SK-N-SH treated with all-trans-retinoic acid at 6 μM for 48 hours (cell line): ENCODE data around the gene CBLN1.

ENCODE experiments used
- CREB5 ChIP-seq: fragments of 250-450 bp; sonication (Bioruptor Pico); IDR thresholded peaks from 2 replicates; pipeline ENCODE4 v1.5.1; 2020; ENCODE audit warnings: low read depth, mild to moderate bottlenecking, moderate library complexity
- CSRNP3 ChIP-seq: fragments of 250-450 bp; sonication (Bioruptor Pico); IDR thresholded peaks from 2 replicates; pipeline ENCODE4 v1.5.1; 2021; ENCODE audit warnings: mild to moderate bottlenecking, moderate library complexity
- ESRRG ChIP-seq: fragments of 250-450 bp; sonication (Bioruptor Pico); IDR thresholded peaks from 2 replicates; pipeline ENCODE4 v1.6.1; 2021; ENCODE audit warnings: mild to moderate bottlenecking
- PATZ1 ChIP-seq: fragments of 250-450 bp; sonication (Bioruptor Pico); IDR thresholded peaks from 2 replicates; pipeline ENCODE4 v1.8.0; 2020; ENCODE audit warnings: mild to moderate bottlenecking, moderate library complexity, borderline replicate concordance
- POU6F1 ChIP-seq: fragments of 250-450 bp; sonication (Bioruptor Pico); IDR thresholded peaks from 2 replicates; pipeline ENCODE4 v1.8.0; 2021; ENCODE audit warnings: low read depth, mild to moderate bottlenecking, moderate library complexity, borderline replicate concordance
- TCF4 ChIP-seq: fragments of 250-450 bp; sonication (Bioruptor Pico); IDR thresholded peaks from 2 replicates; pipeline ENCODE4 v1.8.0; 2021; ENCODE audit warnings: mild to moderate bottlenecking, moderate library complexity, borderline replicate concordance
- TSHZ2 ChIP-seq: fragments of 250-450 bp; sonication (Bioruptor Pico); IDR thresholded peaks from 2 replicates; pipeline ENCODE4 v1.5.0; 2020; ENCODE audit warnings: mild to moderate bottlenecking, moderate library complexity
- ZC3H10 ChIP-seq: fragments of 250-450 bp; sonication (Bioruptor Pico); IDR thresholded peaks from 2 replicates; pipeline ENCODE4 v1.5.1; 2021; ENCODE audit warnings: mild to moderate bottlenecking, moderate library complexity
- ZFP3 ChIP-seq: fragments of 250-450 bp; sonication (Bioruptor Pico); IDR thresholded peaks from 2 replicates; pipeline ENCODE4 v1.5.0; 2020; ENCODE audit warnings: mild to moderate bottlenecking, moderate library complexity
- ZFP30 ChIP-seq: fragments of 450-650 bp; formaldehyde crosslinking; IDR thresholded peaks from 2 replicates; pipeline ENCODE4 v1.5.0; 2022; ENCODE audit warnings: mild to moderate bottlenecking, moderate library complexity
- ZNF8 ChIP-seq: fragments of 450-650 bp; formaldehyde crosslinking; IDR thresholded peaks from 2 replicates; pipeline ENCODE4 v1.5.0; 2020; ENCODE audit warnings: mild to moderate bottlenecking, moderate library complexity

- no peak for TF ChIP-seq TCF4
- TF ChIP-seq ZNF8 (CRISPR knock-in tag), result no peak
- no peak for TF ChIP-seq PATZ1
- no peak for TF ChIP-seq ZFP3 (CRISPR knock-in tag)
- no peak for TF ChIP-seq CSRNP3 (CRISPR knock-in tag)
- TF ChIP-seq ZFP30 (CRISPR knock-in tag), result no peak
- TF ChIP-seq CREB5 (CRISPR knock-in tag), result no peak
- TF ChIP-seq TSHZ2 (CRISPR knock-in tag), result no peak
- TF ChIP-seq POU6F1 (CRISPR knock-in tag), result no peak
- TF ChIP-seq ZC3H10 (CRISPR knock-in tag), result no peak
- no peak for TF ChIP-seq ESRRG (CRISPR knock-in tag)
Measured at GRCh38 chr16:49284962-49285361, 3.3 kb upstream of the CBLN1 start.
